Measurements from ENCODE around the gene CTF1. TPM values are rescaled to one million over a fixed set of nuclear protein-coding genes. Genes with fewer than 3 reads are reported as not detected.

CTF1 gene
- total and polyA plus RNA-seq, 2 donors (not counting 1 experiment from before 2014, with no cell fraction given), result 0.78 to 0.81 TPM

DNA sequence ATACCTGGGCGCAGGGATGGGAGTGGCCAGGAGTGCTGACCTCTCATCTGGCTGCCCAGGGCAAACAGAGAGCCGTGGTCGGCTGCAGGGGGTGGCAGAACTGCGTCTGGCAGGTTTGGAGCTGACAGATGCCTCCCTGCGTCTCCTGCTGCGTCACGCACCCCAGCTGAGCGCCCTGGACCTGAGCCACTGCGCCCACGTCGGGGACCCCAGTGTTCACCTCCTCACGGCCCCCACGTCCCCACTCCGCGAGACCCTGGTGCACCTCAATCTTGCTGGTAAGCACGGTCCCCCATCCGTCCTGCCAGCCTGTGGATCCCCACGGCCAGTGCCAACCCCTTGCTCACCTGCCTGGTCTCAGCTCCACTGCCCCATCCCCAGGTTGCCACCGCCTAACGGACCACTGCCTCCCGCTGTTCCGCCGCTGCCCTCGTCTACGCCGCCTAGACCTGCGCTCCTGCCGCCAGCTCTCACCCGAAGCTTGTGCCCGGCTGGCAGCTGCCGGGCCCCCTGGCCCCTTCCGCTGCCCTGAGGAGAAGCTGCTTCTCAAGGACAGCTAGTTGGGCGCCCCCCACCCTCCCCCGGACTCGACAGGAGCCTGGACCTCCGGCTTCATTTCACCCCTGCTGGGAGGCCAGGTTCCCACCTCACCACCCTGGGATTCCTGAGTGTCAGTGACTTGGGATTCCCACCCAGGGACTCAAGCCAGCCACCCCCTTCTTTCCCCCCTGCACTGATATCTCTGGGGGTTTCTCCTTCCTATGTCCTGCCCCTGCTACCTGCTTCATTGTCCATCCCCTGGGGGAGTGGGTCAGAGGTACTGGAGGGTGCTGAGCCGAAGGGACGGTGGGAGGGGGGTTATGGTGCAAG lies 50.5 kb downstream of the CTF1 start:
- no peaks in the 10 kb centered on the region for H3K27me3 ChIP-seq (replicated peaks in 1 of 4; ENCODE audit: control extremely low read depth in 1 of 4, control insufficient read depth in 3 of 4, insufficient read depth in 4 of 4, low read length in 3 of 4)
- H3K9ac ChIP-seq (ENCODE audit: low read length), result no peak overlapping the region
- Mint-ChIP-seq H3K4me3 (peak overlapping the region; percentile 53), H3K4me1 (peaks cover 26% of the 10 kb centered on the region), H3K27me3 (no peaks in the 10 kb centered on the region), H3K9me3 (ENCODE audit: insufficient read depth) (no peaks in the 10 kb centered on the region), H3K27ac (peak overlapping the region; percentile 37)
- H2AFZ ChIP-seq (ENCODE audit: insufficient read depth, low read depth, low read length, poor library complexity, severe bottlenecking), result no peak overlapping the region
- peaks cover 18% of the 10 kb centered on the region for H4K20me1 ChIP-seq (ENCODE audit: control insufficient read depth, insufficient read depth, low read length, poor library complexity, severe bottlenecking)
- no peak overlapping the region for H3K4me2 ChIP-seq (replicated peaks; ENCODE audit: low read depth, low read length, poor library complexity, severe bottlenecking)
- ATAC-seq (ENCODE audit: low read depth) (no peak), DNase-seq (no peak)
- WGBS (ENCODE audit: insufficient coverage), result 97% methylated on average over 36 of the region's 38 CpGs
- ChIA-PET CTCF (no interaction called here), POLR2A (no interaction called here)
- peaks cover 19 to 37% of the 10 kb centered on the region in 2 donors for H3K4me1 ChIP-seq (ENCODE audit: control insufficient read depth in 2 of 2, insufficient read depth in 2 of 2, low read length in 2 of 2)
- intact Hi-C loops (cut with micrococcal nuclease), result loop anchor here (5.0 kb wide), 1 partner anchor 185 kb away; the partner anchor contains the start of genes CFAP119 and RNF40
- H3K79me2 ChIP-seq (ENCODE audit: control insufficient read depth, insufficient read depth, low read length), result peaks cover 25% of the 10 kb centered on the region
- no peak for TF ChIP-seq EZH2 (IDR thresholded peaks at IDR 0.05; ENCODE audit: borderline replicate concordance, insufficient read depth, low read depth, low read length, poor library complexity, severe bottlenecking)
- TF ChIP-seq, protein P1, sequence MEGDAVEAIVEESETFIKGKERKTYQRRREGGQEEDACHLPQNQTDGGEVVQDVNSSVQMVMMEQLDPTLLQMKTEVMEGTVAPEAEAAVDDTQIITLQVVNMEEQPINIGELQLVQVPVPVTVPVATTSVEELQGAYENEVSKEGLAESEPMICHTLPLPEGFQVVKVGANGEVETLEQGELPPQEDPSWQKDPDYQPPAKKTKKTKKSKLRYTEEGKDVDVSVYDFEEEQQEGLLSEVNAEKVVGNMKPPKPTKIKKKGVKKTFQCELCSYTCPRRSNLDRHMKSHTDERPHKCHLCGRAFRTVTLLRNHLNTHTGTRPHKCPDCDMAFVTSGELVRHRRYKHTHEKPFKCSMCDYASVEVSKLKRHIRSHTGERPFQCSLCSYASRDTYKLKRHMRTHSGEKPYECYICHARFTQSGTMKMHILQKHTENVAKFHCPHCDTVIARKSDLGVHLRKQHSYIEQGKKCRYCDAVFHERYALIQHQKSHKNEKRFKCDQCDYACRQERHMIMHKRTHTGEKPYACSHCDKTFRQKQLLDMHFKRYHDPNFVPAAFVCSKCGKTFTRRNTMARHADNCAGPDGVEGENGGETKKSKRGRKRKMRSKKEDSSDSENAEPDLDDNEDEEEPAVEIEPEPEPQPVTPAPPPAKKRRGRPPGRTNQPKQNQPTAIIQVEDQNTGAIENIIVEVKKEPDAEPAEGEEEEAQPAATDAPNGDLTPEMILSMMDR (IDR thresholded peaks at IDR 0.05), result no peak
- H3K4me3 ChIP-seq (ENCODE audit: control extremely low read depth in 1 of 5, extremely low read depth in 1 of 5, insufficient read depth in 1 of 5, low read depth in 2 of 5, low read length in 4 of 5), result no peak overlapping the region
- peaks cover 0 to 6% of the 10 kb centered on the region in 2 experiments for H3K36me3 ChIP-seq (replicated peaks in 1 of 2; ENCODE audit: control extremely low read depth in 1 of 2, control insufficient read depth in 1 of 2, extremely low read depth in 1 of 2, insufficient read depth in 2 of 2, low read length in 1 of 2)
- no peaks in the 10 kb centered on the region for H3K9me3 ChIP-seq (ENCODE audit: control extremely low read depth in 1 of 3, control insufficient read depth in 2 of 3, insufficient read depth in 1 of 3, low read length in 2 of 3)
- no peak overlapping the region for H3K27ac ChIP-seq (ENCODE audit: low read length in 2 of 2)

DNA sequence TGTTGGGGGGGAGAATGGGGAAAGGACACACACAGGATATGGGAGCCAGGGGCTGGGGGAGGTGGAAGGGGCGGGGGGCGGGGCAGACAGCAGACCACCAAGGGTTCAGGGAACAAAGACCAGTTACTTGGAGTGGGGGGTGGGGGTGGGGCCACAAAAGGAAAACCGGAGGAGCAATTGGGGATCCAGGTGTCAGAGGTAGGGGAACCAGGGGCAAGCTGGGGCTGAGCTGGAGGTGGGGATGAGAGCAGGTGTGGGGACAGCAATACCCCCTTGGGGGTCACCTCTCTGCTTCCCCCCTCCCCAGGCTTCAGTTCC lies 51.1 kb downstream of the CTF1 start:
- Histone ChIP-seq H3K79me2 (ENCODE audit: control insufficient read depth, insufficient read depth, low read length) (peaks cover 25% of the 10 kb centered on the region), H3K4me3 (ENCODE audit: control extremely low read depth in 1 of 5, extremely low read depth in 1 of 5, insufficient read depth in 1 of 5, low read depth in 2 of 5, low read length in 4 of 5) (no peak overlapping the region), H3K27ac (ENCODE audit: low read length in 2 of 2) (peak overlapping the region in 1 of 2 donors; percentile 78), H3K27me3 (replicated peaks in 1 of 4; ENCODE audit: control extremely low read depth in 1 of 4, control insufficient read depth in 3 of 4, insufficient read depth in 4 of 4, low read length in 3 of 4) (no peaks in the 10 kb centered on the region), H4K20me1 (ENCODE audit: control insufficient read depth, insufficient read depth, low read length, poor library complexity, severe bottlenecking) (peaks cover 18% of the 10 kb centered on the region), H3K9me3 (ENCODE audit: control extremely low read depth in 1 of 3, control insufficient read depth in 2 of 3, insufficient read depth in 1 of 3, low read length in 2 of 3) (no peaks in the 10 kb centered on the region), H3K9ac (ENCODE audit: low read length) (no peak overlapping the region), H3K4me2 (replicated peaks; ENCODE audit: low read depth, low read length, poor library complexity, severe bottlenecking) (no peak overlapping the region), H2AFZ (ENCODE audit: insufficient read depth, low read depth, low read length, poor library complexity, severe bottlenecking) (no peak overlapping the region), H3K4me1 (ENCODE audit: control insufficient read depth in 2 of 2, insufficient read depth in 2 of 2, low read length in 2 of 2) (peaks cover 14 to 31% of the 10 kb centered on the region in 2 donors), H3K36me3 (replicated peaks in 1 of 2; ENCODE audit: control extremely low read depth in 1 of 2, control insufficient read depth in 1 of 2, extremely low read depth in 1 of 2, insufficient read depth in 2 of 2, low read length in 1 of 2) (peaks cover 0 to 6% of the 10 kb centered on the region in 2 experiments)
- no peak for ATAC-seq (ENCODE audit: low read depth)
- Mint-ChIP-seq H3K27me3 (no peaks in the 10 kb centered on the region), H3K4me1 (peaks cover 22% of the 10 kb centered on the region), H3K27ac (no peak overlapping the region), H3K9me3 (ENCODE audit: insufficient read depth) (no peaks in the 10 kb centered on the region), H3K4me3 (peak overlapping the region; percentile 44)
- ChIA-PET POLR2A (interaction anchor here (0.6 kb wide), 1 partner anchor 375 kb away, joined by 3 read pairs; no protein-coding TSS in a partner anchor), CTCF (no interaction called here)
- DNase-seq, result no peak
- intact Hi-C loops (cut with micrococcal nuclease), result loop anchor here (5.0 kb wide), 1 partner anchor 185 kb away; the partner anchor contains the start of genes CFAP119 and RNF40
- WGBS (ENCODE audit: insufficient coverage), result 100% methylated on average over 1 of the region's 3 CpGs
- TF ChIP-seq, protein P1 (IDR thresholded peaks at IDR 0.05), result no peak
- TF ChIP-seq EZH2 (IDR thresholded peaks at IDR 0.05; ENCODE audit: borderline replicate concordance, insufficient read depth, low read depth, low read length, poor library complexity, severe bottlenecking), result no peak
